ENCODE results near the gene CENPU. TPM values are rescaled to one million over a fixed set of nuclear protein-coding genes. Genes with fewer than 3 reads are reported as not detected.

Gene CENPU
- total and polyA plus RNA-seq, 2 of the 8 experiments (the other 6 are each of a cell fraction or from before 2014, with no cell fraction given), result 32.1 to 122 TPM

GRCh38 chr4:184744236-184744635 is 10.3 kb upstream of the CENPU start:
- H2BK12ac ChIP-seq (ENCODE audit: low read depth, low read length), result no peak overlapping the region
- DNase-seq (ENCODE audit: low read depth in 1 of 2, low spot score in 2 of 2) (no peak), FAIRE-seq (no peak)
- H3K27ac ChIP-seq (ENCODE audit: low read depth, low read length), result no peak overlapping the region
- peaks cover 0 to 6% (median 0%) of the 10 kb centered on the region in 4 experiments; a peak in 1 of 8 replicates for H3K36me3 ChIP-seq (ENCODE audit: control insufficient read depth in 2 of 4, insufficient read depth in 4 of 4, low read length in 3 of 4)
- H3K14ac ChIP-seq (ENCODE audit: insufficient read length), result no peak overlapping the region
- no peak overlapping the region for H2BK20ac ChIP-seq (ENCODE audit: low read length)
- H2AFZ ChIP-seq (ENCODE audit: low read length), result no peak overlapping the region
- no peaks in the 10 kb centered on the region for H4K20me1 ChIP-seq (replicated peaks in 1 of 2; ENCODE audit: control insufficient read depth in 1 of 2, insufficient read depth in 2 of 2, low read length in 2 of 2)
- no peak overlapping the region for H3K23ac ChIP-seq (ENCODE audit: insufficient read length)
- no peak overlapping the region for H4K91ac ChIP-seq (replicated peaks; ENCODE audit: insufficient read length, low read length)
- H3K9ac ChIP-seq (replicated peaks in 1 of 4; ENCODE audit: extremely low read depth in 1 of 4, low read depth in 3 of 4, low read length in 3 of 4), result no peak overlapping the region
- no peak overlapping the region for H2BK5ac ChIP-seq (ENCODE audit: low read depth, low read length)
- peaks cover 5 to 21% (median 13%) of the 10 kb centered on the region in 4 experiments for H3K4me1 ChIP-seq (replicated peaks in 1 of 4; ENCODE audit: control insufficient read depth in 3 of 4, insufficient read depth in 4 of 4, low read length in 3 of 4)
- peaks cover 16% of the 10 kb centered on the region in 2 experiments for H3K9me3 ChIP-seq (ENCODE audit: insufficient read depth in 2 of 2, low read depth in 1 of 2, low read length in 1 of 2)
- no peak overlapping the region for H2AK5ac ChIP-seq (ENCODE audit: low read depth, low read length)
- WGBS, 2 experiments (ENCODE audit: extremely low coverage in 1 of 2, insufficient coverage in 1 of 2, insufficient read length in 1 of 2, insufficient replicate concordance in 2 of 2, low coverage in 1 of 2, low lambda C conversion rate in 2 of 2, missing lambda C conversion rate in 1 of 2), result 89% methylated on average over 10 of the region's 10 CpGs; no CpG with 5 or more reads in 1 of the 2 experiments
- no peak overlapping the region for H2BK120ac ChIP-seq (replicated peaks; ENCODE audit: low read depth, low read length)
- no peak overlapping the region for H3K4ac ChIP-seq (replicated peaks; ENCODE audit: insufficient read length, low read depth, low read length)
- H3K56ac ChIP-seq (replicated peaks; ENCODE audit: insufficient read length, low read depth, low read length), result no peak overlapping the region
- H3K23me2 ChIP-seq (ENCODE audit: low read depth, low read length), result no peaks in the 10 kb centered on the region
- H4K8ac ChIP-seq (ENCODE audit: extremely low read depth, insufficient read depth, low read length), result no peak overlapping the region
- H4K5ac ChIP-seq (ENCODE audit: insufficient read length, low read depth, low read length), result no peak overlapping the region
- no peaks in the 10 kb centered on the region for H3K79me1 ChIP-seq (ENCODE audit: low read depth, low read length)
- H3K4me3 ChIP-seq (ENCODE audit: extremely low read depth in 1 of 4, insufficient read depth in 2 of 4, low read depth in 3 of 4, low read length in 4 of 4), result no peak overlapping the region
- H3K79me2 ChIP-seq (ENCODE audit: control insufficient read depth in 1 of 2, insufficient read depth in 2 of 2, low read length in 2 of 2), result no peaks in the 10 kb centered on the region
- CTCF ChIA-PET (ENCODE audit: partially characterized antibody), result interaction anchor here (0.7 to 1.0 kb wide), 2 partner anchors 13 to 21 kb away, joined by 3 to 4 read pairs; no protein-coding TSS in a partner anchor
- H2BK15ac ChIP-seq (ENCODE audit: low read length), result peak overlapping the region; percentile 72; the same call in 1 of the 2 replicates
- no peaks in the 10 kb centered on the region for H3K27me3 ChIP-seq (replicated peaks in 1 of 4; ENCODE audit: control insufficient read depth in 3 of 4, extremely low read depth in 1 of 4, insufficient read depth in 3 of 4, low read length in 3 of 4)
- no peak overlapping the region for H3K18ac ChIP-seq (ENCODE audit: extremely low read depth, low read length)
- POLR2A ChIA-PET (ENCODE audit: partially characterized antibody), result no interaction called here
- no peak overlapping the region for H3K4me2 ChIP-seq (ENCODE audit: insufficient read depth in 1 of 2, low read depth in 2 of 2, low read length in 2 of 2)
- TF ChIP-seq TAF7 (optimal IDR thresholded peaks at IDR 0.05; ENCODE audit: borderline replicate concordance, low read depth, low read length), result no peak
- no peak for TF ChIP-seq CREB1 (IDR thresholded peaks at IDR 0.05)
- TF ChIP-seq BRCA1 (IDR thresholded peaks at IDR 0.05; ENCODE audit: low read depth, low read length), result no peak
- no peak for TF ChIP-seq ZNF274 (IDR thresholded peaks at IDR 0.05; ENCODE audit: borderline replicate concordance, extremely low read depth, low read length)
- no peak for TF ChIP-seq SIN3A (conservative IDR thresholded peaks at IDR 0.05 in 1 of 2, IDR thresholded peaks at IDR 0.05 in 1 of 2; ENCODE audit: low read depth in 1 of 2, low read length in 2 of 2)
- TF ChIP-seq NRF1 (IDR thresholded peaks at IDR 0.05; ENCODE audit: low read depth, low read length), result no peak
- TF ChIP-seq FOSL1 (IDR thresholded peaks at IDR 0.05; ENCODE audit: insufficient read depth, low read depth, low read length), result no peak
- TF ChIP-seq TBP (IDR thresholded peaks at IDR 0.05; ENCODE audit: low read depth, low read length), result no peak
- no peak for TF ChIP-seq GABPA (IDR thresholded peaks at IDR 0.05; ENCODE audit: borderline replicate concordance, insufficient read depth, low read length)
- TF ChIP-seq CHD2 (IDR thresholded peaks at IDR 0.05; ENCODE audit: low read length), result no peak
- no peak for TF ChIP-seq POU5F1 (IDR thresholded peaks at IDR 0.05; ENCODE audit: low read depth, low read length)
- TF ChIP-seq TAF1 (IDR thresholded peaks at IDR 0.05; ENCODE audit: low read depth, low read length), result no peak
- no peak for TF ChIP-seq CHD1 (IDR thresholded peaks at IDR 0.05; ENCODE audit: low read depth, low read length)
- TF ChIP-seq BACH1 (IDR thresholded peaks at IDR 0.05; ENCODE audit: low read length), result no peak
- TF ChIP-seq JUND (IDR thresholded peaks at IDR 0.05; ENCODE audit: low read length), result no peak

All from H1 (cell line).